Loucy (cell line): Measurements from ENCODE around the gene PTPRT.

Source experiments
- EZH2phosphoT487 ChIP-seq: fragments of 200-600 bp; IDR thresholded peaks from 2 replicates; pipeline ENCODE4 v1.6.1; 2018; ENCODE audit warnings: antibody characterized with exemption, mild to moderate bottlenecking, moderate library complexity, borderline replicate concordance
- TF ChIP-seq, protein P1 (sequence below): fragments of 200-600 bp; sonication (generic); conservative IDR thresholded peaks from 2 replicates; pipeline ENCODE4 v1.5.1; 2014; ENCODE audit warnings: mild to moderate bottlenecking, antibody characterized with exemption, low read length

DNA sequence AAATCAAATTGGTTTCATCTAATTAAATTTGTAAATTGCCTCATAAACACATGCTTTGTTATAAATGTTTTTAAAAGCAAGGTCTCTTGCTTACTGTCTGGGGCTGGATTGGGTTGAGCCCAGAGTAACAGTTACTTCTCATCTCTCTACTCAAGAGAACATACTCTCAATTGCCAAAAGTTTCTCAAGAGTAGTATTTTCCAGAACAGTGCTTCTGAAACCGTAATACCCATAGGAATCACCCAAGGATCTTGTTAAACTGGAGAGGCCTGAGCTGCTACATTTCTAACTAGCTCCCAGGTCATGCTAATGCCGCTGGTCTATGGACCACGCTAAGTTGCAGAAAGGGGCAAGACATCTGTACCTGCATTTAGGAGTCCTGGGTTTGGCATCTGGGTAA is 744.9 kb downstream of the PTPRT start:
- TF ChIP-seq, protein P1, sequence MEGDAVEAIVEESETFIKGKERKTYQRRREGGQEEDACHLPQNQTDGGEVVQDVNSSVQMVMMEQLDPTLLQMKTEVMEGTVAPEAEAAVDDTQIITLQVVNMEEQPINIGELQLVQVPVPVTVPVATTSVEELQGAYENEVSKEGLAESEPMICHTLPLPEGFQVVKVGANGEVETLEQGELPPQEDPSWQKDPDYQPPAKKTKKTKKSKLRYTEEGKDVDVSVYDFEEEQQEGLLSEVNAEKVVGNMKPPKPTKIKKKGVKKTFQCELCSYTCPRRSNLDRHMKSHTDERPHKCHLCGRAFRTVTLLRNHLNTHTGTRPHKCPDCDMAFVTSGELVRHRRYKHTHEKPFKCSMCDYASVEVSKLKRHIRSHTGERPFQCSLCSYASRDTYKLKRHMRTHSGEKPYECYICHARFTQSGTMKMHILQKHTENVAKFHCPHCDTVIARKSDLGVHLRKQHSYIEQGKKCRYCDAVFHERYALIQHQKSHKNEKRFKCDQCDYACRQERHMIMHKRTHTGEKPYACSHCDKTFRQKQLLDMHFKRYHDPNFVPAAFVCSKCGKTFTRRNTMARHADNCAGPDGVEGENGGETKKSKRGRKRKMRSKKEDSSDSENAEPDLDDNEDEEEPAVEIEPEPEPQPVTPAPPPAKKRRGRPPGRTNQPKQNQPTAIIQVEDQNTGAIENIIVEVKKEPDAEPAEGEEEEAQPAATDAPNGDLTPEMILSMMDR: no peak
- TF ChIP-seq EZH2phosphoT487: no peak
